Fibroblast of the aortic adventitia (primary cell): ENCODE measurements around the gene SIGLEC11. TPM values are rescaled to one million over a fixed set of nuclear protein-coding genes. Genes with fewer than 3 reads are reported as not detected.
"Not testable (repeated sequence)": the region's sequence is repeated elsewhere in the genome, so short reads cannot be mapped to it uniquely, and the experiment has no call there.

Experiments used
- DNase-seq: peaks from one replicate; pipeline ENCODE4 v3.0.0-alpha.2; 2010; ENCODE audit warnings: low read depth
- H3K4me3 ChIP-seq: 2 replicates; pipeline ENCODE4 v1.5.1; 2011; ENCODE audit warnings: low read depth, mild to moderate bottlenecking, control low read depth, low read length, moderate library complexity
- CTCF ChIP-seq: IDR thresholded peaks from 2 replicates; pipeline ENCODE4 v1.5.1; 2011; ENCODE audit warnings: mild to moderate bottlenecking, low read length, control low read depth, inconsistent platforms; ENCODE audit not compliant: insufficient read depth
- total RNA-seq: library from RNA; depleted of rRNA; stranded (reverse); fragments of >200 nt; gene quantifications from 2 replicates; pipeline ENCODE4 v1.2.3, GENCODE V29; 2012; ENCODE audit warnings: low replicate concordance

The SIGLEC11 gene
- total RNA-seq, 1 donor, result not detected

- DNase-seq, result no peak
- H3K4me3 ChIP-seq, result no peak overlapping the region
- no peak for TF ChIP-seq CTCF
Measured at GRCh38 chr19:49925486-49925885, 35.5 kb downstream of the SIGLEC11 start.

GRCh38 chr19:49924881-49925210 lies 36.1 kb downstream of the SIGLEC11 start:
- peak overlapping the region; percentile 50 for H3K4me3 ChIP-seq
- not testable (repeated sequence) for DNase-seq

- no peak for TF ChIP-seq CTCF
- peak; percentile 91 for DNase-seq
- peak overlapping the region; percentile 50 for H3K4me3 ChIP-seq
Measured at GRCh38 chr19:49924004-49924880, 36.7 kb downstream of the SIGLEC11 start.

GRCh38 chr19:49923055-49924003 lies 37.6 kb downstream of the SIGLEC11 start:
- H3K4me3 ChIP-seq, result no peak overlapping the region
- no peak for TF ChIP-seq CTCF
- DNase-seq, result no peak

GRCh38 chr19:49921871-49922795 lies 38.8 kb downstream of the SIGLEC11 start:
- no peak overlapping the region for H3K4me3 ChIP-seq
- DNase-seq, result peak; percentile 69
- no peak for TF ChIP-seq CTCF

- no peak for TF ChIP-seq CTCF
- H3K4me3 ChIP-seq, result no peak overlapping the region
- DNase-seq, result no peak
Measured at GRCh38 chr19:49920624-49921363, 40.2 kb downstream of the SIGLEC11 start.
